ENCODE data around the gene POP5.
"Not testable (repeated sequence)": the region's sequence is repeated elsewhere in the genome, so short reads cannot be mapped to it uniquely, and the experiment has no call there.

DNA sequence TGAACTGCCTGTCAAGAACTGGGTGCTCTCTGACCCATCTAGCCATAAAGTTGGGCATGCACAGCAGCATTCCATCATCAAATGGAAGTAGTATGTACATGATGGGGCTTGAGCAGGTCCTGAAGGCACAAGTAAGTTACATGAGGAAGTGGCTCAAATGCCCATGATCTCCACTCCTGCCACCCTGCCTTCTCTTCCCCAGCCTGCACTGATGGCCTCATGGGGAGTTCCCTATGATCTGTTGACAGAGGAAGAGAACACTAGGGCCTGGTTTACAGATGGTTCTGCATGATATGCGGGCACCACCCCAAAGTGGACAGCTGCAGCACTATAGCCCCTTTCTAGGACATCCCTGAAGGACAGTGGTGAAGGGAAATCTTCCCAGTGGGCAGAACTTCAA is 30.3 kb upstream of the POP5 start:
- not testable (repeated sequence) for TF ChIP-seq ZNF274 (IDR thresholded peaks at IDR 0.05; ENCODE audit: low read depth, low read length); YY1 (IDR thresholded peaks at IDR 0.05; ENCODE audit: insufficient read depth, insufficient read length); SUZ12 (IDR thresholded peaks at IDR 0.05; ENCODE audit: extremely low read depth, insufficient read depth, insufficient read length)

All from NT2/D1 (cell line).